Esophagus muscularis mucosa (tissue), 4 donors: ENCODE measurements around the gene PTPRK. TPM values are rescaled to one million over a fixed set of nuclear protein-coding genes. Genes with fewer than 3 reads are reported as not detected.

Source experiments
- DNase-seq: peaks from one replicate; pipeline ENCODE4 v3.0.0-alpha.2; 2017; ENCODE audit errors: extremely low spot score
- H3K27ac ChIP-seq, 4 donors: fragments of 200-600 bp; sonication (generic); replicated peaks in 1 of 4; 1 replicate in 3 of 4; 2 replicates in 1 of 4; pipeline ENCODE4 v1.5.1; 2016 to 2019; ENCODE audit warnings: mild to moderate bottlenecking in 1 of 4
- H3K27me3 ChIP-seq, 4 donors: fragments of 200-600 bp; sonication (generic); one replicate each; pipeline versions ENCODE4 v1.5.1 to v1.6.0; 2016 to 2019
- H3K36me3 ChIP-seq, 4 donors: fragments of 200-600 bp; sonication (generic); one replicate each; pipeline ENCODE4 v1.5.1; 2016 to 2019
- H3K4me1 ChIP-seq, 4 donors: fragments of 200-600 bp; sonication (generic); one replicate each; pipeline ENCODE4 v1.5.1; 2016 to 2019
- H3K4me3 ChIP-seq, 4 donors: fragments of 200-600 bp; sonication (generic); 1 replicate in 2 of 4; 2 replicates in 2 of 4; pipeline ENCODE4 v1.5.1; 2016 to 2019; ENCODE audit warnings: mild to moderate bottlenecking in 4 of 4, moderate library complexity in 1 of 4
- H3K9me3 ChIP-seq, 4 donors: fragments of 200-600 bp; sonication (generic); 1 replicate in 3 of 4; 2 replicates in 1 of 4; pipeline ENCODE4 v1.5.1; 2016 to 2019
- CTCF ChIP-seq, 3 experiments: fragments of 200-600 bp in 2 of 3; fragments of 450-650 bp in 1 of 3; sonication (generic) in 2 of 3; IDR thresholded peaks; one replicate each; pipeline ENCODE4 v1.5.1; 2017 to 2019; ENCODE audit warnings: antibody characterized with exemption in 3 of 3, mild to moderate bottlenecking in 2 of 3, moderate library complexity in 1 of 3
- EP300 ChIP-seq: sonication (generic); formaldehyde crosslinking; IDR thresholded peaks from one replicate; pipeline ENCODE4 v1.6.1; 2017; ENCODE audit warnings: antibody characterized with exemption
- POLR2A ChIP-seq: fragments of 450-650 bp; IDR thresholded peaks from one replicate; pipeline ENCODE4 v1.6.1; 2017; ENCODE audit warnings: antibody characterized with exemption, moderate library complexity, mild to moderate bottlenecking, low read depth
- POLR2AphosphoS5 ChIP-seq, 2 donors: sonication (generic); formaldehyde crosslinking; IDR thresholded peaks; one replicate each; pipeline ENCODE4 v1.6.1; 2017; ENCODE audit warnings: antibody characterized with exemption in 2 of 2
- WGBS: methylation state at CpG from one replicate; pipeline ENCODE4 v1.1.5; 2018; 5-methylcytosine and 5-hydroxymethylcytosine counted together
- intact Hi-C: fragments of 100-400 bp; cut with DNase I; formaldehyde crosslinking; loops from one replicate; pipeline ENCODE4 v1.15.1; 2023
- total RNA-seq, 4 donors: library from RNA; depleted of rRNA; stranded (reverse); fragments of >200 nt; gene quantifications; one replicate each; pipeline versions ENCODE4 v1.1.0 to v1.2.1, GENCODE V29; 2016

Gene PTPRK
- total RNA-seq, 4 donors from 2014 or later = 36.8 to 53.1 (median 43.8) TPM

GRCh38 chr6:128456510-128457230 lies 63.7 kb downstream of the PTPRK start:
- 90% methylated on average over 2 of the region's 2 CpGs for WGBS
- TF ChIP-seq POLR2A = no peak
- TF ChIP-seq EP300 = no peak
- TF ChIP-seq POLR2AphosphoS5 (IDR thresholded peaks at IDR 0.05) = no peak
- no peak for TF ChIP-seq CTCF (IDR thresholded peaks at IDR 0.05)

GRCh38 chr6:128455959-128456358 lies 64.4 kb downstream of the PTPRK start:
- WGBS = 95% methylated on average over 3 of the region's 3 CpGs
- TF ChIP-seq EP300 (no peak), CTCF (IDR thresholded peaks at IDR 0.05) (no peak), POLR2AphosphoS5 (IDR thresholded peaks at IDR 0.05) (no peak), POLR2A (no peak)
- H3K27ac ChIP-seq = no peak overlapping the region
- peaks cover 0 to 3% (median 0%) of the 10 kb centered on the region in 4 donors for H3K4me1 ChIP-seq
- H3K36me3 ChIP-seq = no peaks in the 10 kb centered on the region
- no peaks in the 10 kb centered on the region for H3K9me3 ChIP-seq
- no peak for DNase-seq
- H3K27me3 ChIP-seq = no peaks in the 10 kb centered on the region
- no peak overlapping the region for H3K4me3 ChIP-seq
- intact Hi-C loops = no loop called here

More at GRCh38 chr6:128456510-128457230, 63.7 kb downstream of the PTPRK start:
- H3K27ac ChIP-seq = no peak overlapping the region
- H3K36me3 ChIP-seq = no peaks in the 10 kb centered on the region
- intact Hi-C loops = no loop called here
- no peak overlapping the region for H3K4me3 ChIP-seq
- H3K4me1 ChIP-seq = peaks cover 0 to 3% (median 0%) of the 10 kb centered on the region in 4 donors
- H3K27me3 ChIP-seq = no peaks in the 10 kb centered on the region
- no peaks in the 10 kb centered on the region for H3K9me3 ChIP-seq
- DNase-seq = no peak

GRCh38 chr6:128452713-128453112 lies 67.7 kb downstream of the PTPRK start:
- Histone ChIP-seq H3K4me3 (no peak overlapping the region), H3K36me3 (no peaks in the 10 kb centered on the region), H3K9me3 (no peaks in the 10 kb centered on the region), H3K27ac (no peak overlapping the region), H3K4me1 (peaks cover 0 to 3% (median 0%) of the 10 kb centered on the region in 4 donors), H3K27me3 (no peaks in the 10 kb centered on the region)
- 73% methylated on average over 2 of the region's 2 CpGs for WGBS
- TF ChIP-seq POLR2A = no peak
- no peak for TF ChIP-seq CTCF (IDR thresholded peaks at IDR 0.05)
- no peak for TF ChIP-seq POLR2AphosphoS5 (IDR thresholded peaks at IDR 0.05)
- TF ChIP-seq EP300 = no peak
- intact Hi-C loops = no loop called here
- no peak for DNase-seq

- WGBS = 85% methylated on average over 3 of the region's 3 CpGs
- no peak overlapping the region for H3K4me3 ChIP-seq
- H3K27me3 ChIP-seq = no peaks in the 10 kb centered on the region
- no peaks in the 10 kb centered on the region for H3K36me3 ChIP-seq
- H3K27ac ChIP-seq = no peak overlapping the region
- peaks cover 0 to 9% (median 8%) of the 10 kb centered on the region in 4 donors for H3K4me1 ChIP-seq
- intact Hi-C loops = no loop called here
- no peaks in the 10 kb centered on the region for H3K9me3 ChIP-seq
- no peak for TF ChIP-seq EP300
- no peak for TF ChIP-seq CTCF (IDR thresholded peaks at IDR 0.05)
- TF ChIP-seq POLR2AphosphoS5 (IDR thresholded peaks at IDR 0.05) = no peak
- TF ChIP-seq POLR2A = no peak
- DNase-seq = no peak
Measured at GRCh38 chr6:128446497-128446896, 73.9 kb downstream of the PTPRK start.
